Activated naive CD4-positive, alpha-beta T cell treated with anti-CD3 and anti-CD28 coated beads, Interleukin-2, amount 50 U/mL, for 24 hours (primary cell): ENCODE measurements around the gene TTLL3.
A peak's percentile ranks its signal among the peaks of the same experiment; 100 is the strongest.
"Not testable (repeated sequence)": the region's sequence is repeated elsewhere in the genome, so short reads cannot be mapped to it uniquely, and the experiment has no call there.

Experiments used
- H3K27ac Mint-ChIP-seq: one replicate; pipeline ENCODE4 v1.8.0; 2021; ENCODE audit warnings: mild to moderate bottlenecking, mixed read lengths
- H3K27me3 Mint-ChIP-seq: one replicate; pipeline ENCODE4 v1.8.0; 2021; ENCODE audit warnings: mixed read lengths
- H3K36me3 Mint-ChIP-seq: one replicate; pipeline ENCODE4 v1.8.0; 2021; ENCODE audit warnings: mixed read lengths
- H3K4me1 Mint-ChIP-seq: one replicate; pipeline ENCODE4 v1.8.0; 2021; ENCODE audit warnings: mixed read lengths
- H3K4me3 Mint-ChIP-seq: one replicate; pipeline ENCODE4 v1.8.0; 2021; ENCODE audit warnings: mild to moderate bottlenecking, mixed read lengths
- H3K9me3 Mint-ChIP-seq: one replicate; pipeline ENCODE4 v1.8.0; 2021; ENCODE audit warnings: mixed read lengths

Gene TTLL3, protein sequence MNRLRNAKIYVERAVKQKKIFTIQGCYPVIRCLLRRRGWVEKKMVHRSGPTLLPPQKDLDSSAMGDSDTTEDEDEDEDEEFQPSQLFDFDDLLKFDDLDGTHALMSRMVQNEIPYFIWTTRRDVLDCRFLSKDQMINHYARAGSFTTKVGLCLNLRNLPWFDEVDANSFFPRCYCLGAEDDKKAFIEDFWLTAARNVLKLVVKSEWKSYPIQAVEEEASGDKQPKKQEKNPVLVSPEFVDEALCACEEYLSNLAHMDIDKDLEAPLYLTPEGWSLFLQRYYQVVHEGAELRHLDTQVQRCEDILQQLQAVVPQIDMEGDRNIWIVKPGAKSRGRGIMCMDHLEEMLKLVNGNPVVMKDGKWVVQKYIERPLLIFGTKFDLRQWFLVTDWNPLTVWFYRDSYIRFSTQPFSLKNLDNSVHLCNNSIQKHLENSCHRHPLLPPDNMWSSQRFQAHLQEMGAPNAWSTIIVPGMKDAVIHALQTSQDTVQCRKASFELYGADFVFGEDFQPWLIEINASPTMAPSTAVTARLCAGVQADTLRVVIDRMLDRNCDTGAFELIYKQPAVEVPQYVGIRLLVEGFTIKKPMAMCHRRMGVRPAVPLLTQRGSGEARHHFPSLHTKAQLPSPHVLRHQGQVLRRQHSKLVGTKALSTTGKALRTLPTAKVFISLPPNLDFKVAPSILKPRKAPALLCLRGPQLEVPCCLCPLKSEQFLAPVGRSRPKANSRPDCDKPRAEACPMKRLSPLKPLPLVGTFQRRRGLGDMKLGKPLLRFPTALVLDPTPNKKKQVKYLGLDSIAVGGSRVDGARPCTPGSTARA

DNA sequence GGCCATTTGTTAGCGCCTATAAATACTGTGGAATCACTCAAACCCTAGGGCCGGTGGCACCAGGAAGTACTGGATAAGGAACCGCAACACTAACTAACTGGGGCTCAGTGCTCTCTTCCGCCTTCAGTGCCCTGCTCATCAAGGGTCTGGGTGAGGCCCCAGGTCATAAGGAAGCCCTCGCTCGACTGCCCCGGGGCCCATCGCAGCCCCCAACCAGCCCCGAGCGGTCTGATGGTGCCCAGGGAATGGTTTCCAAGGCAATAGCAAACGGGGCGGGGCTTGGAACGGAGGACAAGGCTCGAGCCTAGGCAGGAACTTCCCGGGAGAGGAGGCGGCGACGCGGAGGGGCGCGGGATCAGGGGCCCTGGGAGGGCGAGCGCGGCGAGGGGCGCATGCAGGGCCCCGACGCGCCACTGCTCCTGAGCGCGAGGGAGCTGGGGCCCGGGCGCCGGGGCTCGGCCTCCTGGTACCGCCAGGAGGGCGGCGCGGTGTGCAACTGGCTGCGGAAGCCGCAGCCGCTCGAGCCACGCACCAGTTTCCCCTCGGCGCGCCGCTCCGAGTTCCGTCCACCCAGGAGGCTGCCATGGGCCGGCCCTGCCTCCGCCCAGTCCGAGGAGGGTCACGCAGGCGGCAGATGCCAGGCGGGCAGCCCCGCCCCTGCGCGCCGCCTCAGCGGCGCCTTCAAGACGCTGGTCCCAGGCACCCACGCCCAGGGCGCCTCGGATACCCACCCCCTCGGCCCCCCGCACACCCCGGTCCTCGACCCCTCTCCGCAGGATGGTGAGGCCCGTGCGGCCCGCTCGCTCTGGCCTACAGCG is at the start of gene TTLL3:
TTLL3 (plus strand) TSS at position 648 of the 818 bp plus-strand sequence. CDS start 400 bp downstream, outside the sequence.
- Mint-ChIP-seq H3K27ac (peak within 1 kb of the TSS; percentile 95), H3K9me3 (no peaks in the 10 kb centered on the region), H3K4me3 (peak within 1 kb of the TSS; percentile 92), H3K4me1 (peaks cover 38% of the 10 kb centered on the region), H3K36me3 (peaks cover 3% of the 10 kb centered on the region), H3K27me3 (no peaks in the 10 kb centered on the region)

DNA sequence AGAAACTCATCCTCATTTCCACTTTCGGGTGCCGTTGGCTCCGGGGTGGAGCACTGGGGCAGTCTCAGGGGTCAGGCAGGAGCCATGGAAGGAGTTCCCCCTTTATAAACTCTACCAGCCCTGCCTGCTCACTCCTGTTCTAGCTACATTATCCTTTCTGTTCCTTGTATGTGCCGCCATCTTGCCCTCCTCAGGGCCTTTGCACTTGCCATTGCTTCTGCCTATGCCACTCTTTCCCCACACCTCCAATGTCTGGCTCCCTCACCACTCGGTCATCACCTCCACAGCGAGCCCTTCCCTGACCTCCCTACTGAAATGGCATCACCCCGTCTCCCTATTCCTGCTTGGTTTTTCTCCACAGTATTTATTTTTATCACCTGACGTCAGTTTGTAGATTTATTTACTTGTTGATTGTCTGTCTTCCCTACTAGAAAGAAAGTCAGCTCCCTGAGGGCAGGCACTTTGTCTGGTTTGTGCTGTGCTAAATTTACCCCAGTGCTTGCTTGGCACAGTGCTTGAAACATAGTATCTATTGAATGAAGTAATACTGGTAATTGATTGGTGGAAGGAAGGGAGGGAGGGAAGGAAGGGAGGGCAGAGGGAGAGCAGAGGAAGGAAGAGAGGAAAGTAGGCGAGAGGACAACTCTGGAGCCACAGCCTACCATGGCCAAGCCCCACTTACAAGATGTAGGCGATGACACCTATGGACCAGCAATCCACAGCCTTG is 49.1 kb upstream of the TTLL3 start:
- H3K27ac Mint-ChIP-seq = no peak overlapping the region
- H3K9me3 Mint-ChIP-seq = no peaks in the 10 kb centered on the region
- H3K4me3 Mint-ChIP-seq = no peak overlapping the region
- H3K36me3 Mint-ChIP-seq = peaks cover 18% of the 10 kb centered on the region
- H3K4me1 Mint-ChIP-seq = peaks cover 3% of the 10 kb centered on the region
- H3K27me3 Mint-ChIP-seq = no peaks in the 10 kb centered on the region

DNA sequence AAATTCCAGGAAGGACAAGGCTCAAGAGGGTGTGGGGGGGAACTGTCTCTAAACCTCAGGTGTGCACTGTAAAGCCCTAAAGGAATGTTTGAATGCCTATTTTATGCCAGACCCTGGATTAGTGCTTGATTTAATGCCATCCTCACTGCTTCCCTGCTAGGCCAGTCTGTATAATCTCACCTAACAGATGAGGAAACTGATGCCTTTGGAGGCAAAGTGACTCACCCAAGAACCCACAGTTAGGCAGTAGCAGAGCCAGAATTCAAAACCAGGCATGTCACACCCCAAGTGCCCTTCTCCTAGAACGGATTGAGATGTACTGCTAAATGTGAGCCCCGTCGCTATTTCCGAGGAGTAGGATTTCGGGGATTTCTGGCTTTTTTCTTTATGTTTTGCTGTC is 48.1 kb upstream of the TTLL3 start:
- peaks cover 12% of the 10 kb centered on the region for H3K36me3 Mint-ChIP-seq
- no peak overlapping the region for H3K27ac Mint-ChIP-seq
- no peaks in the 10 kb centered on the region for H3K27me3 Mint-ChIP-seq
- H3K9me3 Mint-ChIP-seq = no peaks in the 10 kb centered on the region
- no peak overlapping the region for H3K4me3 Mint-ChIP-seq
- H3K4me1 Mint-ChIP-seq = peaks cover 6% of the 10 kb centered on the region

DNA sequence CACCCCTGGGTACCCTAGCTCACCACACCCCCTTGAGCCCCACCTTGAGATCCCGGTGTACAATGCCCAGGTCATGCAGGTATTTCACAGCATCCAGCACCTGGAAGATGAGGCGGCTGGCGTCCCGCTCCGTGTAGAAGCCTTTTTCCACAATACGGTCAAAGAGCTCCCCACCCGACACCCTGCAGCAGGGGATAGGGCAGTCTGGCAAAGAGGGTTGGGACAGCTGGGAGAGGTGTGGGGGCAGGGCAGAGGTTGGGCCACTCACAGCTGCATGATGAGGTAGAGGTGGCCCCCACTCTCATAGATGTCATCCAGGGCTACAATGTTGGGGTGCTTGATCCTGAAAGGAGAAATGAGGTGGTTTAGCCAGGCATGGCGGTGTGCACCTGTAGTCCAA is 47.2 kb upstream of the TTLL3 start:
- peaks cover 16% of the 10 kb centered on the region for H3K4me1 Mint-ChIP-seq
- no peaks in the 10 kb centered on the region for H3K9me3 Mint-ChIP-seq
- no peaks in the 10 kb centered on the region for H3K27me3 Mint-ChIP-seq
- no peak overlapping the region for H3K4me3 Mint-ChIP-seq
- peaks cover 10% of the 10 kb centered on the region for H3K36me3 Mint-ChIP-seq
- H3K27ac Mint-ChIP-seq = no peak overlapping the region

DNA sequence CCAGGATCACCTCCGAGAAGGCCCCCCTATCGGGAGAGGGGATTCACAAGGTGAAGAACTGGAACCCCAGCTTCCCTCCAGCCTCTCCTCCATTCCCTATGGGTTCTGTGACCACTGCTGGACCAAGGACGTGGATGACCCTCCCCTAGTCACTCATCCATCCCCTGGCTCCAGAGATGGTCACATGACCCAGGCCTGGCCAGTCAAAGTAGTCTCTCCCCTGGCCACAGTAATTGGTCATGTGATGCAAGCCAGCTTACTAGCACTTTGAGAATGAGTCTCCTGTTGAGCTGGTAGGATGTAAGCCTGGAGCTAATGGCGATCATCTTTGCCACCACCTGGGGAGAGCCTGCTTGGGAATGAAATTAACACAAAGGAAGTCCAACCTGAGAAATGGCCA is 44.2 kb upstream of the TTLL3 start:
- Mint-ChIP-seq H3K36me3 (peaks cover 2% of the 10 kb centered on the region), H3K27me3 (no peaks in the 10 kb centered on the region), H3K4me1 (peaks cover 27% of the 10 kb centered on the region), H3K27ac (no peak overlapping the region), H3K9me3 (no peaks in the 10 kb centered on the region), H3K4me3 (no peak overlapping the region)

DNA sequence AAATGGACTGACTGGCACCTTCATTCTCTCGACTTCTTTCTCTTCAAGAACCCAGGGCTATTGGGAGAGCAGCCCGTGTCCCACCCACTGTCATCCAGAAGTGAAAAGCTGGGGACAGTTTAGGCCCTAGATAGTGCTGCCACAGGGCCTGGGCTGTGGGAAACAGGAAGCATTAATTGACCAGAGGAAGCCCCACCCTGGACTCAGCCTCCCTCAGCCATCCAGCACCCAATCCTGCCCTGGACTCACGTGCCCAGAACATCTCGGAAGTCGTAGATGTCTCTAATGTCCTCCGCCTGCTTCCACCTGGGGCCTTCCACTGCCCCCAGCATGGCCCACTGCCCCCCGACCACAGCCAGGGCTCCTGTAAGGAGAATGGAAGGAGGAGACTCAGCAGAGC is 42.6 kb upstream of the TTLL3 start:
- peak overlapping the region; percentile 46 for H3K27ac Mint-ChIP-seq
- H3K36me3 Mint-ChIP-seq = no peaks in the 10 kb centered on the region
- no peaks in the 10 kb centered on the region for H3K27me3 Mint-ChIP-seq
- H3K9me3 Mint-ChIP-seq = no peaks in the 10 kb centered on the region
- no peak overlapping the region for H3K4me3 Mint-ChIP-seq
- peaks cover 29% of the 10 kb centered on the region for H3K4me1 Mint-ChIP-seq

DNA sequence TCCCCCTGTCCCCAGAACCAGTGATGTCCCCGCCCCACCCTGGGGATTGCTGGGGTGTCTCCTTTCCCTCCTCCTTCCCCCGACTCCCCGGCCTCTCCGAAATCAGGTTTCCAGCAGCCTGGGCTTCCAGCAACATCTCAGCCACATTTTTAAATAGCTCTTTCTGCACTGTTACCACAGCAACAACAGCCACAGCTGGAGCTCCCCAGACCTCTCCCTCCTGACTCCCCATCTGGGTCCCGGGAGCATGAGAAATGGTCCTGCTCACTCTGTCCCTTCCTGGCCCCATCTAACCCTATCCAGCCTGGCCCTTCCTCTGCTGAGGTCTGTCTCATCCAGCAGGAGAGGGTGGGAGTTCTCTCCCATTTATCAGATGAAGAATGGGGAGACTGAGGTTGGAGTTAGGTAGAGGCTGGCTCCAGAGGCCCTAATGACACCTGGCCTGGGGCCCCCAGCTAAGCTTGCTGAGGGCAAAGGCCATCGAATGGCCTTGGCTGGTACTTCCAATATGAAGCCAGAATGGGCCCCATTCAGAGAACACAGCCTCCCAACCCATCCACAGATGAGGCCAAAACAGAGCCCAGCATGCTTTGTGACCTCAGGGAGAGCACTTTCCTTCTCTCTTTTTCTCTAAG is 41.8 kb upstream of the TTLL3 start:
- H3K36me3 Mint-ChIP-seq = no peaks in the 10 kb centered on the region
- H3K9me3 Mint-ChIP-seq = no peaks in the 10 kb centered on the region
- peaks cover 29% of the 10 kb centered on the region for H3K4me1 Mint-ChIP-seq
- no peaks in the 10 kb centered on the region for H3K27me3 Mint-ChIP-seq
- peak overlapping the region; percentile 17 for H3K27ac Mint-ChIP-seq
- H3K4me3 Mint-ChIP-seq = peak overlapping the region; percentile 71

DNA sequence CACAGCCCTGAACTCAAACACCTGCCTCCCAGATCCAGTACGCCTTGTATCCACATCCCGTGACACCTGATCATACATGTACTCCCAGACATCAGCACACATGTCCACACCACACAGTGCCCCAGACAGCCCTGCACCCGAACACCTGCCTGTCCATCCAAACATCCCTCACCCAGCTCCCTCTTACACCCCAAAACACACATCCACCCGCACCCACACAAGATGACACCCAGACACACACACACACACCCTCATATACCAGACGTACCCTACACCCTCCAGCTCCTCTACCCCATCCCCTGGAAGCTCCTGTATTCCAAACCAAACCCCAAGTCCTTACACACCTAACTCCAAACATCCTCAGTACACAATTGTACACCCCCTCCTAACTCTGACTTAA is 41.0 kb upstream of the TTLL3 start:
- Mint-ChIP-seq H3K4me3 (peak overlapping the region; percentile 71), H3K27me3 (no peaks in the 10 kb centered on the region), H3K4me1 (peaks cover 29% of the 10 kb centered on the region), H3K27ac (no peak overlapping the region), H3K9me3 (no peaks in the 10 kb centered on the region), H3K36me3 (no peaks in the 10 kb centered on the region)

DNA sequence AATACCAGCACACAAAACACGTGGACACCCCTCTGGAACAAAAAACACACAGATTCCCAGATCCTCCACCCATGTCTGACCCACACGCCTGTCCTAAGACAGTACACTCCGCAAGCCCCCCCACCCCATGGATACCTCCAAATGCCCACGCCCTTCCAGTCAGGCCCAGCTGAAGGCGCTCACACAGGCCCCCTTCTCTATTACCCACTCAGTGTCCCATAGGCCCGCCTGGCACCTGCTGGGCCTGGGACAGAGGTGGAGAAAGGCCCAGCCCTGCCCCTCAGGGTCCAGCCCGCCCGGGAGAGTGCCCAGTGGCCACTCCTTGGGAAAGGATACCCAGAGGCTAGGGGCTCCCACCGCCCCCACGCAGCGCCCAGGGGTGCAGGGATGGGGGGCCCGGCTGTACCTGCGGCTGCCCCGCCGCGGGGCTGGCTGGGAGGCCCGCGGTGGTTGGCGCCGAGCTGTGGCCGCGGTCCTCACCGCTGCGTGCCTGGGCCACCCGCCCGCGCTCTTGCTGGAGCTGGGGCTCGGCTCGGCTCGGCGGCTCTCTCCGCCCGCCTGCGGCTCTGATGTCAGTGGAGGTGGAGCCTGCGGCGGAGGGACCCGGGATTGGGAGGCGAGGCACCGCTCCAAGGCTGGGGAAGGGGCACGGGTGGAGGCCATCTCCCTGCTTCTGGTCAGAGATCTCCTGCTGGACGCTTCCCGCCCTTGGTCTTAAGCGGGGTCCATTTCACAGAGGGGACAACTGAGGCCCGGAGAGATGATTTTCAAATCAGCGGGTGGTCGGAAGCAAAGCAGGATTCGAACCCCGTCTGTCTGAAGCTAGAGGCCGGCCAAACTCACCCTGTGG is 40.4 kb upstream of the TTLL3 start, which contains the start of gene CAMK1:
CAMK1 (minus strand) TSS at position 522 of the 850 bp plus-strand sequence. CDS start 2,198 bp downstream, outside the sequence.
- Mint-ChIP-seq H3K9me3 (no peaks in the 10 kb centered on the region), H3K4me1 (peaks cover 29% of the 10 kb centered on the region), H3K4me3 (peak within 1 kb of the TSS; percentile 72), H3K36me3 (no peaks in the 10 kb centered on the region), H3K27ac (no peak within 1 kb of the TSS), H3K27me3 (no peaks in the 10 kb centered on the region)

DNA sequence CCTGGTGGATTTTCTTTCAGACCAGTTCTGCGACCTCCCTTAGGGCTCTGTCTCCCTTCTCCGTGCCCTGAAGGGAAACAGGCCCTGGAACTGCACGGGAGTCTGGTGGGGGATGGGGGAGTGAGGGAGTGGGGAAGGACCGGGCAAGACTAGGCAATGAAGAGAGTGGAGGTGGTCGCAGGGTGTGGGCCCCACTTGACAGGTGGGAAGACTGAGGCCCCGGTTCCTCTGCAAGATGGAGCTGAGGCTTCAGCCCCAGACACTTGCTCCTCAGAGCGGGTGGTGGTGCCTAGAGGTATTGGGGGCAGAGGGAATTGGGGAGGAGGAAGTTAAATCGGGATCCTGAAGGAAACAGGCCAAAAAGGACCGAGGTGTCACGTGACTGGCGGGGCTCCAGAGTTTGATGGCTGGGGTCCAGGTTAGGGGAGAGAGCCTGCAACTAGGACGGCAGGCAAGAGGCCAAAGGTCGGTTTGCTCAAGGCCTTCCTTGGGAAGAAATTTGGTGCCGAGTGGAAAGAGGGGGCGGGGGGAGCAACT is 39.7 kb upstream of the TTLL3 start:
- Mint-ChIP-seq H3K4me1 (peaks cover 29% of the 10 kb centered on the region), H3K36me3 (no peaks in the 10 kb centered on the region), H3K27me3 (no peaks in the 10 kb centered on the region), H3K9me3 (no peaks in the 10 kb centered on the region), H3K4me3 (peak overlapping the region; percentile 36), H3K27ac (no peak overlapping the region)

DNA sequence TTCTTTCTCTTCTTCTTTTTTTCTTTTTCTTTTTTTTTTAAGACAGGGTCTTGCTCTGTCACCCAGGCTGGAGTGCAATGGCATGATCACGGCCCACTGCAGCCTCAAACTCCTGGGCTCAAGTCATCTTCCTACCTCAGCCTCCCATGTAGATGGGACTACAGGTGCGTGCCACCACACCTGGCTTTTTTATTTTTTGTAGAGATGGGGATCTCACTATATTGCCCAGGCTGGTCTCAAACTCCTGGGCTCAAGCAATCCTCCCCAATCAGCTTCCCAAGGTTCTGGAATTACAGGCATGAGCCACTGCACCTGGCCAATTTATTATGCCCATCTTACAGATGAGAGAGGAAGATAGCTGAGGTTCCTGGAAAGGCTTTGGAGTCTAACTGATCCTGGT is 39.1 kb upstream of the TTLL3 start:
- not testable (repeated sequence) for H3K9me3 Mint-ChIP-seq, H3K27ac Mint-ChIP-seq, H3K27me3 Mint-ChIP-seq, H3K36me3 Mint-ChIP-seq
- H3K4me3 Mint-ChIP-seq = peak overlapping the region; percentile 72
- peaks cover 31% of the 10 kb centered on the region for H3K4me1 Mint-ChIP-seq

DNA sequence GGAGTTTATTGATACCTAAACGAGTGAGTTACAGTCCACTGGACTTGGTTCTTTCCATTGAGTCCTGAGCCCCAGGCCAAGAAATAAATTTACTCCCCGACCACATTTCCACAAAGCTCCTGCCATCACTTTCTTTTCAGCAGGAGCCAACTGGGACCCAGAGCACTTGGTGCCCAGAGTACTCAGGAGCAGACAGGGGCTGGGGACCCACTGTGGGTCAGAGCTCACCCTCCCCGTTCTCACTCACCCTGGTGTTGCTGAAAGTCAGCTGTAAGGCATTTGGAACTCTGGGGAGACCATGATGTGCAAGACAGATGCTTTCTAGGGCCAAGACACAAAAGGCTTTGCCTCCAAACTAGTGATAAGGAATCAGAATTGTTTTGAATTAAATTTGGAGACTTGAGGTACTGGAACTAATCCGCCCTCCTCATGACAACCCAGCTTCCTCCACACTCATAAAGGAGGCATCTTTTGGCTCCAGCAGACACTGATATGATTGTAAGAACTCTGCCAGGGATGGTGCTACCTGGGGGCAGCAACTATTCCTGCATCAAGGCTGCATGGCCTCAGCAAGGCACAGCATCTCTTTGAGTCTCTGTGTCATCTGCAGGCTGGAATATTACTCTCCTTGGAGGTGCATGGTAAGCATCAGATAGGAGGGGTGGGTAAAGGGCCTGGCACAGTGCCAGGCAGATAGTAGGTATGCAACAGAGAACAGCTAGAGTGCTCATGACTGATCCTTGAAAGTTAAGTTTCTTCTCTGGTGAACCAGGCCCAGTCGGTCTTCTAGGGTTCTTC is 33.0 kb upstream of the TTLL3 start:
- peak overlapping the region; percentile 97 for H3K27ac Mint-ChIP-seq
- H3K27me3 Mint-ChIP-seq = no peaks in the 10 kb centered on the region
- H3K4me3 Mint-ChIP-seq = peak overlapping the region; percentile 84
- H3K36me3 Mint-ChIP-seq = peaks cover 4% of the 10 kb centered on the region
- H3K4me1 Mint-ChIP-seq = peaks cover 57% of the 10 kb centered on the region
- peaks cover 3% of the 10 kb centered on the region for H3K9me3 Mint-ChIP-seq

DNA sequence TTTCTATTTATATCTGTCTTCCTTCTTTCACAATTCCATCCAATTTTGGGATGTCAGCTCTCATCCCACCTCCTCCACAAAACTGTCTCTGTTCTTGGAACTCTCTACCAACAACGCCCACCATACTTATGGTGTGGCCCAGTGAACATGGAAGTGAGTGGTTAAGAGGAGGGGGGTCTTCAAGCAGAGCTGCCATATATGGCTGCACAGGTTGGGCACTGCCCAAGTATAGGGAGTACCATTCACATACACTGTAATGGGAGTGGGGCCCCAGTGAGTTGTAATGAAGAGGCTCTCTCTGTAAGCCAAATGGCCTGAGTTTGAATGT is 32.4 kb upstream of the TTLL3 start:
- Mint-ChIP-seq H3K27me3 (no peaks in the 10 kb centered on the region), H3K4me3 (peak overlapping the region; percentile 84), H3K4me1 (peaks cover 61% of the 10 kb centered on the region), H3K27ac (peak overlapping the region; percentile 97), H3K36me3 (peaks cover 4% of the 10 kb centered on the region), H3K9me3 (peaks cover 3% of the 10 kb centered on the region)
